Activated T-helper 17 cell treated with anti-CD3 and anti-CD28 coated beads, Interleukin-2, amount 50 U/mL, for 72 hours (primary cell): Measurements from ENCODE around the gene DEAF1. TPM values are rescaled to one million over a fixed set of nuclear protein-coding genes. Genes with fewer than 3 reads are reported as not detected.
A peak's percentile ranks its signal among the peaks of the same experiment; 100 is the strongest.

Experiments
- ATAC-seq: fragments of 150-1000 bp; cut with Tn5 transposase; replicated peaks from 2 replicates; pipeline ENCODE4 v1.10.0; 2021; ENCODE audit warnings: mild to moderate bottlenecking, moderate library complexity
- H3K27ac Mint-ChIP-seq: one replicate; pipeline ENCODE4 v1.8.0; 2022; ENCODE audit warnings: mixed read lengths
- H3K27me3 Mint-ChIP-seq: one replicate; pipeline ENCODE4 v1.8.0; 2022; ENCODE audit warnings: mixed read lengths
- H3K36me3 Mint-ChIP-seq: one replicate; pipeline ENCODE4 v1.8.0; 2022; ENCODE audit warnings: low read depth, mild to moderate bottlenecking, mixed read lengths
- H3K4me1 Mint-ChIP-seq: one replicate; pipeline ENCODE4 v1.8.0; 2022; ENCODE audit warnings: mixed read lengths
- H3K4me3 Mint-ChIP-seq: one replicate; pipeline ENCODE4 v1.8.0; 2022; ENCODE audit warnings: mild to moderate bottlenecking, mixed read lengths
- H3K9me3 Mint-ChIP-seq: one replicate; pipeline ENCODE4 v1.8.0; 2022; ENCODE audit warnings: mixed read lengths
- total RNA-seq, 2 donors: library from RNA; stranded (reverse); gene quantifications; one replicate each; pipeline ENCODE4 v1.2.3, GENCODE V29; 2022

Gene DEAF1
- total RNA-seq, 2 donors from 2014 or later = 43.2 to 56.0 TPM

DNA sequence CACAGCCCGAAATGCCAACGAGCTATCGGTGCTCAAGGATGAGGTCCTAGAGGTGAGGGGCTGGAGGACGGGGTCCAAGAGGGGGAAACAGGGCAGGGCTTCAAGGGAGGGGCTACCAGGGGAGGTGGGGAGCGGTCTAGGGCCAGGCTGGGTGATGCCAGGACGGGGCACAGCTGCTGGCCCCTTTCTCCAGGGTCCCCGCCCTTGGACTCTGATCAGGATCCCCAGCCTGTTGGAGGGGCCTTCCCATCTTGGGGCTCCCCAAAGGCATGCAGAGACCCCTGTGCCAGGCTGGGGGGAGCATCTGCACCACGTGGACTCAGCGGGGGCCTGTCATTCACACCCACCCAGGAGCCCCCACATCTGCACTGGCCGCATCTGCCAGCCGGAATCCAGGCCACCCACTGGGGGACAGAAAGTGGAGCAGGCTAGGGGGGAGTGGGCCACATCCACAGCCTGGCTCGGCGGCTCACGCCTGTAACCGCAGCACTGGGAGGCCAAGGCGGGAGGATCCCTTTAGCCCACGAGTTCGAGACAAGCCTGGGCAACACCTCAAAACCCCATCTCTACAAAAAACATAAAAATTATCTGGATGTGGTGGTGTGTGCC, 29.9 kb upstream of the DEAF1 start:
- no peak for ATAC-seq
- no peak overlapping the region for H3K27ac Mint-ChIP-seq
- H3K27me3 Mint-ChIP-seq = peaks cover 6% of the 10 kb centered on the region
- H3K4me3 Mint-ChIP-seq = peak overlapping the region; percentile 67
- H3K36me3 Mint-ChIP-seq = no peaks in the 10 kb centered on the region
- no peaks in the 10 kb centered on the region for H3K9me3 Mint-ChIP-seq
- H3K4me1 Mint-ChIP-seq = peaks cover 5% of the 10 kb centered on the region

DNA sequence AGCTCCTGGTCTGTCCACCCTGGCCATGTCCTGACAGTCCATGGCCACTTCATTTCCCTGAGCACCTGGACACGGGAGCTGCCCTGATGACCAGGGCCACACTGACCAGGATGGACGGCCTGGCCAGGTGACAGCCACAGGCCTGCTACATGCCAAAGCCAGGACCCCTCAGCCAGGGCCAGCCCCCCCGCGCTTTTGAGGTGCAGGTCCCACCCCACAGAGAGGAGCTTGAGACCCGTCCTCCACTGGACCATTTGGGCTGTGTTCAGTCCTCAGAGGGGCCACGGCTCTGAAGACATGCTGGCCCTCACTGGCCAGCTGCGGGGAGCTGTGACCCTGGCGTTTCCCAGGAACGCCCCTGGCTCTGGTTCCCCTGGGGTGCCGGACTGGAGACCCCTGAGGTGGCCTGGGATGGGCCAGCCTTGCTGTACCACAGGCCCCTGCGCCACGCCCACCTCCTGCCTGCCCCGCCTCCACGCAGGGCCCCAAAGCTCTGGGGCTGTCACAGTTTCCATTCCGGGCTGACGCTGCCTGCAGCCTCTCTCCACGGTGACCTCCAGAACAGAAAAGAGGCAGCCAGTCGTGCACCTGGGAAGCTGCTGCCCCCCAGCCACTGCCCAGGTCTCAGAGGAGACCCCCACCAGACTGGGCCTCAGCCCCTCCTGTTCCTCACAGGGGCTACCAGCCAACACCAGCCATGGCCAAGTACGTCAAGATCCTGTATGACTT, 29.2 kb upstream of the DEAF1 start:
- Mint-ChIP-seq H3K9me3 (no peaks in the 10 kb centered on the region), H3K36me3 (no peaks in the 10 kb centered on the region), H3K4me1 (peaks cover 5% of the 10 kb centered on the region), H3K4me3 (peak overlapping the region; percentile 67), H3K27ac (no peak overlapping the region), H3K27me3 (peaks cover 6% of the 10 kb centered on the region)
- ATAC-seq = no peak

GRCh38 chr11:723120-723883, 28.3 kb upstream of the DEAF1 start:
- H3K4me1 Mint-ChIP-seq = peaks cover 5% of the 10 kb centered on the region
- H3K9me3 Mint-ChIP-seq = no peaks in the 10 kb centered on the region
- no peak overlapping the region for H3K27ac Mint-ChIP-seq
- H3K36me3 Mint-ChIP-seq = no peaks in the 10 kb centered on the region
- H3K4me3 Mint-ChIP-seq = peak overlapping the region; percentile 58
- H3K27me3 Mint-ChIP-seq = peaks cover 6% of the 10 kb centered on the region
- ATAC-seq = no peak

GRCh38 chr11:722346-722811, 27.4 kb upstream of the DEAF1 start:
- Mint-ChIP-seq H3K4me1 (peaks cover 5% of the 10 kb centered on the region), H3K36me3 (no peaks in the 10 kb centered on the region), H3K27ac (no peak overlapping the region), H3K9me3 (no peaks in the 10 kb centered on the region), H3K27me3 (peaks cover 6% of the 10 kb centered on the region), H3K4me3 (peak overlapping the region; percentile 50)
- ATAC-seq = no peak

- Mint-ChIP-seq H3K9me3 (no peaks in the 10 kb centered on the region), H3K27ac (no peak overlapping the region), H3K4me1 (peaks cover 5% of the 10 kb centered on the region), H3K4me3 (peak overlapping the region; percentile 50), H3K27me3 (peaks cover 6% of the 10 kb centered on the region), H3K36me3 (no peaks in the 10 kb centered on the region)
- ATAC-seq = peak; percentile 16
These were observed 26.8 kb upstream of the DEAF1 start for GRCh38 chr11:721741-722345.

DNA sequence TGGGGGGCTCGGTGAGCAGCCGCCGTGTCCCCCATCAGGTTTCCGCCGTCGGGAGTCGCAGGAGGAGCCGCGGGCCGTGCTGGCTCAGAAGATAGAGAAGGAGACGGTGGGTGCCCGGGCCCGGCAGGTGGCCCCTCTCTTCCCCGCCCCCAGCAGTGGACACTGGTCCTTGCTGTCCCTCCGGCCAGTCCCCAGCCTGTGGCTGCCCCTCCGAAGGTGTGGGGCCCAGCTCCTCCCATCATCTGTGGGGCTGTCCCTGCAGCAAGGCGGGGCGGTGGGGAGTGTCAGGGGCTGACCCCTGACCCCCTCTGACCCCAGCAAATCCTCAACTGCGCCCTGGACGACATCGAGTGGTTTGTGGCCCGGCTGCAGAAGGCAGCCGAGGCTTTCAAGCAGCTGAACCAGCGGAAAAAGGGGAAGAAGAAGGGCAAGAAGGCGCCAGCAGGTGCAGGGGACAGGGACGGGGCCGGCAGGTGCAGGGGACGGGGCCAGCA, 26.3 kb upstream of the DEAF1 start:
- no peak overlapping the region for H3K27ac Mint-ChIP-seq
- H3K9me3 Mint-ChIP-seq = no peaks in the 10 kb centered on the region
- H3K36me3 Mint-ChIP-seq = no peaks in the 10 kb centered on the region
- H3K4me1 Mint-ChIP-seq = peaks cover 5% of the 10 kb centered on the region
- H3K4me3 Mint-ChIP-seq = peak overlapping the region; percentile 50
- ATAC-seq = no peak
- peaks cover 6% of the 10 kb centered on the region for H3K27me3 Mint-ChIP-seq

DNA sequence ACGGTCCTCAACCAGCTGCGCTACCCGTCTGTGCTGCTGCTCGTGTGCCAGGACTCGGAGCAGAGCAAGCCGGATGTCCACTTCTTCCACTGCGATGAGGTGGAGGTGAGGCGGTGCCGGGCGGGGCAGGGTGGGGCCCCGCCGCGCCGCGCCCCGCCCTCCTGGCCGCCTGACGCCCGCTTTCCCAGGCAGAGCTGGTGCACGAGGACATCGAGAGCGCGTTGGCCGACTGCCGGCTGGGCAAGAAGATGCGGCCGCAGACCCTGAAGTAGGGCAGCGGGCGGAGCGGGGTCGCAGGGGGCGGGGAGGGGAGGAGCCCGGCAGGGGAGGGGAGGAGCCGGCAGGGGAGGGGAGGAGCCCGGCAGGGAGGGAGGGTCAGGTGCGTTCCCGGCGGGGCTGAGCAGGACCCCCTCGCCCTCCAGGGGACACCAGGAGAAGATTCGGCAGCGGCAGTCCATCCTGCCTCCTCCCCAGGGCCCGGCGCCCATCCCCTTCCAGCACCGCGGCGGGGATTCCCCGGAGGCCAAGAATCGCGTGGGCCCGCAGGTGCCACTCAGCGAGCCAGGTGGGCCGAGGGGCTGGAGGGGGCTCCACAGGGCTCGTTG, 25.7 kb upstream of the DEAF1 start:
- H3K27me3 Mint-ChIP-seq = peaks cover 6% of the 10 kb centered on the region
- no peaks in the 10 kb centered on the region for H3K9me3 Mint-ChIP-seq
- no peaks in the 10 kb centered on the region for H3K36me3 Mint-ChIP-seq
- peak; percentile 75 for ATAC-seq
- H3K4me1 Mint-ChIP-seq = peaks cover 5% of the 10 kb centered on the region
- no peak overlapping the region for H3K27ac Mint-ChIP-seq
- H3K4me3 Mint-ChIP-seq = peak overlapping the region; percentile 41

- no peak for ATAC-seq
- Mint-ChIP-seq H3K36me3 (no peaks in the 10 kb centered on the region), H3K9me3 (no peaks in the 10 kb centered on the region), H3K4me3 (peak overlapping the region; percentile 41), H3K4me1 (peaks cover 5% of the 10 kb centered on the region), H3K27me3 (peaks cover 6% of the 10 kb centered on the region), H3K27ac (no peak overlapping the region)
These were observed 25.1 kb upstream of the DEAF1 start for GRCh38 chr11:720017-720641.

DNA sequence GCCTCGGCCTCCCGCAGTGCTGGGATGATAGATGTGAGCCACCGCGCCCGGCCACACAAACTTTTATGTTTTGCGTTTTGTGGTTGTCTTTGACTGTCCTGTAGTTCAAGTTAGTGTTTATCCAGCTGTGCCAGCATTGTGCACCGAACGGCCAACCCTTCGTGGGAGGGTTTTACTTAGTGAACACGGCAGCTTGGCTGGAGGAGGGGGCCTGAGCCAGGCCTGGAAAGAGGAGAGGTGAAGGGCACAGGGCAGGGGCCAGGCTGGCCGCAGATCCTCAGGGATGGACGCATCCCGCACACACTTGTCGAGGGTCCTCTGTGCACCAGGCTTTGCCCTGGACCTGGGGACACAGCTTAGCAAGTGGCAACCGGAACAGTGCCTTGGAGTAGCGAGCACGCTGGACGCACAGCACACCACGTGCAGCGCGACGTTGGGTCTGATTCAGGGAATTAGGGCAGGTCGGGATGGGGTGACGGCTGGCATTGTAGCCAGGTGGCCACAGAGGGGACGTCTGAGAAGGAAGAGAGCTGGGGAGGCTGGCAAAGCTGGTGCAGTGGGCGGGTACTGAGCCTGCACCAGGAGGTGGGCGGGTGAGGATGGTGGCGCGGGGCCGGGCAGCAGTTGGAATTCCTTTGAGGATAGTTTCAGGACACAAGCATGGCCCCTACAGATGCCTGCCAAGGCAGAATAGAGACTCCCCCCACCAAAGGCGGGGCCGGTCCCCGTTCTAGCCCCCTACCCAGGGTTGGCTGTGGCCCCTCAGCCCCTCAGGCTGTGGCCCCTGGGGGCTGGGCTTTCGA, 24.4 kb upstream of the DEAF1 start:
- no peaks in the 10 kb centered on the region for H3K36me3 Mint-ChIP-seq
- peaks cover 6% of the 10 kb centered on the region for H3K27me3 Mint-ChIP-seq
- H3K4me1 Mint-ChIP-seq = peaks cover 5% of the 10 kb centered on the region
- H3K4me3 Mint-ChIP-seq = peak overlapping the region; percentile 41
- no peak overlapping the region for H3K27ac Mint-ChIP-seq
- no peaks in the 10 kb centered on the region for H3K9me3 Mint-ChIP-seq
- no peak for ATAC-seq

- Mint-ChIP-seq H3K36me3 (no peaks in the 10 kb centered on the region), H3K9me3 (no peaks in the 10 kb centered on the region), H3K4me1 (no peaks in the 10 kb centered on the region), H3K27me3 (no peaks in the 10 kb centered on the region), H3K4me3 (no peak overlapping the region), H3K27ac (no peak overlapping the region)
- ATAC-seq = no peak
These were observed 19.4 kb upstream of the DEAF1 start for GRCh38 chr11:714436-714835.

DNA sequence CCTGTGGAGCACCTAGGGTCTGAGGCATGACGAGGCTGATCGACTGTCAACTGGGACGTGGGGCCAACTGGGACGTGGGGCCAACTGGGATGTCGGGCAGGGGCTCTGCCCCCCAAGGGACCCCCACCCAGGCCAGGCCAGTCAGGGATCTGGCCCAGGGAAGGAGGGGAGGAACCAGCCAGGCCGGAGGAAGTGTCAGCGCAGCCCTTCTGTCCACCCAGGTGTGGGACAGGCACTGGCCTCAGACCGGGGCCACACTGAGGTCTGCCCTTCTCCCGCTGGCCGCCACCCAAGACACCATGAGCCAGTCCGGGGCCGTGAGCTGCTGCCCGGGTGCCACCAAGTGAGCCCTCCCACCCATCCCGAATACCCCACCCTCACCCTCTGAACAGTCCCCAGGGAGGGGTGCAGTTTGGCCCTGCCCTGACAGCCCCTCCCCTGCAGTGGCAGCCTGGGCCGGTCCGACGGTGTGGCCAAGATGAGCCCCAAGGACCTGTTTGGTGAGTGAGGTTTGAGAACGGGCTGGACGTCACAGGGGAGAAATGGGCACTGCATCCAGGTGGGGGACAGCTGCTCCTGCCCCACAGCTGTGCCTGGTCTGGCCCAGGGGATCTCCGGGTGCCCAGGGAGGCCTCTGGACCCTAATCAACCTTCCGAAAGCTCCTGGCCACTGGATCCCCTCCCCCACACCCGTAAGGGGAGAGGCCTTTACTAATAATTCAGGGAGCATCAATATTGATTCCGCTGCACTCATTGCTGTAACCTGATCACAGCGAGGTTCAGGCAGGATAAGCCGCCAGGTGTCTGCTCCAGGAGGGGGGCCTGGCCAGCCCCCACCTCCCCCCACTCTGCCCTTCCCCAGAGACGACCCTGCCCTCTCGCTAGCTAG, 14.3 kb upstream of the DEAF1 start:
- Mint-ChIP-seq H3K4me3 (no peak overlapping the region), H3K27ac (no peak overlapping the region)

DNA sequence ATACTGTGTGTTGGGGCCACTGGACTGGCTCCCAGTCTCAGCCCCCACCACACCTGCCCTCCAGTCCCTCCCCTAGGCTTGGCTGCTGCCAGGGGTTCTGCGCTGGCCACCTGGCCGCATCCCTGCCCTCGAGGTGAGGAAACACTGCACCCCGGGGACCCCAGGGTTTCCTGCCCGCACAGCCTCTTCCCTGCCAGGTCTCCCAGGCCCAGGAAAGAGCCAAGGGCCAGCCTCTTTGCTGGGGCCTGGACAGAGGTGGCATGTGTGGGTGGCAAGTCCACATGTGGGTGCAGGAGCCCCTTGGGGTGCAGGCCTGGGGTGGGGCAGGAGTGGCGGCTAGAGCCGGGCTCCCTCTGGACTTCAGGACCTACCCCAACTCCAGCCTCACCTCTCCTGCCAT, 13.5 kb upstream of the DEAF1 start:
- Mint-ChIP-seq H3K27me3 (peaks cover 3% of the 10 kb centered on the region), H3K4me3 (no peak overlapping the region), H3K27ac (no peak overlapping the region), H3K9me3 (no peaks in the 10 kb centered on the region), H3K4me1 (no peaks in the 10 kb centered on the region), H3K36me3 (no peaks in the 10 kb centered on the region)
- no peak for ATAC-seq

More for the DNA sequence above, 14.3 kb upstream of the DEAF1 start:
- Mint-ChIP-seq H3K36me3 (no peaks in the 10 kb centered on the region), H3K9me3 (no peaks in the 10 kb centered on the region), H3K4me1 (no peaks in the 10 kb centered on the region), H3K27me3 (peaks cover 3% of the 10 kb centered on the region)
- no peak for ATAC-seq
